Measurements from ENCODE around the gene ABCC1. TPM values are rescaled to one million over a fixed set of nuclear protein-coding genes. Genes with fewer than 3 reads are reported as not detected.
A peak's percentile ranks its signal among the peaks of the same experiment; 100 is the strongest.
"Not testable (repeated sequence)": the region's sequence is repeated elsewhere in the genome, so short reads cannot be mapped to it uniquely, and the experiment has no call there.

Gene ABCC1
- total RNA-seq, 2 experiments from 2014 or later = 46.0 to 46.9 TPM

DNA sequence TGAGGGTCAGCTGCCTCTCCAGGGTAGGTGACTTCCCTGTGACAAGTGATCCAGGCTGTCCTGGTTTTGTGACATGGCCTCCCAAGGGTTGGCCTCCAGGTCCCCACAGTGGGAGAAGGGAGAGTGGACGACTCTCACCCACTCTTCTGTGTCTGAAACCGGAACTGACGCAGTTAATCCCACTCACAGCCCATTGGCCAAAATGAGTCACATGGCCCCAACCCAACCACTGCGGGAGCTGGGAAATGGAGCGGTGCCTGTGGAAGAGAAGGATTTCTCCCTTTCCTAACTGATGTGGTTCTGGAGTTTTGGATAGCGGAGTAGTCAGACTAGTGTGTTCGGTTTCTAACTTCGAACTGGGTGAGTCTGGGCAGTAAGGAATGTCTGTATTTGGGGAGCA, 194.5 kb downstream of the ABCC1 start:
- DNase-seq (no peak), ATAC-seq (no peak)
- H3K9me3 Mint-ChIP-seq (ENCODE audit: insufficient read depth) = no peaks in the 10 kb centered on the region
- no peak overlapping the region for H3K4me3 Mint-ChIP-seq
- H3K4me1 Mint-ChIP-seq (ENCODE audit: low read depth) = peaks cover 9% of the 10 kb centered on the region
- H3K36me3 Mint-ChIP-seq (ENCODE audit: low read depth) = peaks cover 23% of the 10 kb centered on the region
- no peak overlapping the region for H3K27ac Mint-ChIP-seq
- H3K27me3 Mint-ChIP-seq (ENCODE audit: low read depth) = no peaks in the 10 kb centered on the region
- ChIA-PET CTCF (no interaction called here), POLR2A (no interaction called here)

GRCh38 chr16:16144416-16144815, 195.0 kb downstream of the ABCC1 start:
- CTCF ChIA-PET = no interaction called here
- Mint-ChIP-seq H3K4me1 (ENCODE audit: low read depth) (peaks cover 9% of the 10 kb centered on the region), H3K4me3 (no peak overlapping the region), H3K9me3 (ENCODE audit: insufficient read depth) (no peaks in the 10 kb centered on the region), H3K36me3 (ENCODE audit: low read depth) (peaks cover 22% of the 10 kb centered on the region), H3K27me3 (ENCODE audit: low read depth) (no peaks in the 10 kb centered on the region), H3K27ac (no peak overlapping the region)
- POLR2A ChIA-PET = no interaction called here
- DNase-seq (no peak), ATAC-seq (no peak)

- Mint-ChIP-seq H3K4me3 (no peak overlapping the region), H3K27me3 (ENCODE audit: low read depth) (no peaks in the 10 kb centered on the region), H3K9me3 (ENCODE audit: insufficient read depth) (no peaks in the 10 kb centered on the region), H3K4me1 (ENCODE audit: low read depth) (peaks cover 9% of the 10 kb centered on the region), H3K36me3 (ENCODE audit: low read depth) (peaks cover 15% of the 10 kb centered on the region), H3K27ac (no peak overlapping the region)
- DNase-seq = no peak
- CTCF ChIA-PET = no interaction called here
- POLR2A ChIA-PET = no interaction called here
- ATAC-seq = no peak
Observed at GRCh38 chr16:16145286-16145685, 195.9 kb downstream of the ABCC1 start.

DNA sequence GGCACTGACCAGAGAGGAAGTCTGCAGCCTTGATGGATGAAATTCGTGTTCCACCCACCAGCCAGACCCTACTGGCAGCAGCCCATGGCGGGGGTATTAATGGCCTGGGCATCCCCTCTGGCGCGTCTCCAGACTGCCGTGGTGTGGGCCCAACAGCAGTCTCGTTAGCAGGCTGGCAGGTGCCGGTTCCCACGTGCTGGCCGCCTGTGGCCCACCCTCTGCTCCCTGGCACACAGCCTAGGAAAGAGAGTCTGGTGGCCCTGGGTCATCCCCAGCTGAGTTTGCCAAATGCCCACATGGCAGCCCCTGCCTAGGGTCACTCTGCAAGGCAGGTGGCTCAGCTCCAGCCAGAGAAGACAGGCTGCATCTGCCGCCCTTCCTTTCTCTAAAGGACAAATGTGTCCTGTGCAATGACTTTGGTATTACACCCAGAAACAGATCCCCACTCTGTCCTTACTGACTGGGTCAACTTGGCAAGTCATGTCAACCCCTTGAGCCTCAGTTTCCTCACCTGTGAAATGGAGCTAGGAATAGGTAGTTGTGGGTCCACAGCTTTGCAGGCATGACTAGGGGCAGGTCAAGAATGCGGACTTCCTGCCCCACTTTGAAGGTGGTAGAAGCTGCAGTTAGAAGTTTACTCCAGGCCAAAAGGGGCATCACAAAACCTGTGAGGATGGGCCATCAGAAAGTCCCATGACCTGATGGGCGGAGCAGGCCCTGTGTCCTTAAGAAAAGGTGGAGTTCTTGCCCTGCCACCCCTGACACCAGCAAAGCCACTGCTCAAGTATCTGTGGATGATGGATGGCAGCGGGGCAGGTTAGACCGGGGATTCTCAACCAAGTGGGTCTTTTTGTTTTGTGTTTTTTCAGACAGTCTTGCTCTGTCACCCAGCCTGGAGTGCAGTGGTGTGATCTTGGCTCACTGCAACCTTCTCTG, 197.2 kb downstream of the ABCC1 start:
- H3K4me3 Mint-ChIP-seq = no peak overlapping the region
- ChIA-PET CTCF (no interaction called here), POLR2A (no interaction called here)
- no peak for DNase-seq
- ATAC-seq = no peak
- peaks cover 9% of the 10 kb centered on the region for H3K4me1 Mint-ChIP-seq (ENCODE audit: low read depth)
- H3K27me3 Mint-ChIP-seq (ENCODE audit: low read depth) = no peaks in the 10 kb centered on the region
- no peak overlapping the region for H3K27ac Mint-ChIP-seq
- H3K9me3 Mint-ChIP-seq (ENCODE audit: insufficient read depth) = no peaks in the 10 kb centered on the region
- peaks cover 4% of the 10 kb centered on the region for H3K36me3 Mint-ChIP-seq (ENCODE audit: low read depth)

DNA sequence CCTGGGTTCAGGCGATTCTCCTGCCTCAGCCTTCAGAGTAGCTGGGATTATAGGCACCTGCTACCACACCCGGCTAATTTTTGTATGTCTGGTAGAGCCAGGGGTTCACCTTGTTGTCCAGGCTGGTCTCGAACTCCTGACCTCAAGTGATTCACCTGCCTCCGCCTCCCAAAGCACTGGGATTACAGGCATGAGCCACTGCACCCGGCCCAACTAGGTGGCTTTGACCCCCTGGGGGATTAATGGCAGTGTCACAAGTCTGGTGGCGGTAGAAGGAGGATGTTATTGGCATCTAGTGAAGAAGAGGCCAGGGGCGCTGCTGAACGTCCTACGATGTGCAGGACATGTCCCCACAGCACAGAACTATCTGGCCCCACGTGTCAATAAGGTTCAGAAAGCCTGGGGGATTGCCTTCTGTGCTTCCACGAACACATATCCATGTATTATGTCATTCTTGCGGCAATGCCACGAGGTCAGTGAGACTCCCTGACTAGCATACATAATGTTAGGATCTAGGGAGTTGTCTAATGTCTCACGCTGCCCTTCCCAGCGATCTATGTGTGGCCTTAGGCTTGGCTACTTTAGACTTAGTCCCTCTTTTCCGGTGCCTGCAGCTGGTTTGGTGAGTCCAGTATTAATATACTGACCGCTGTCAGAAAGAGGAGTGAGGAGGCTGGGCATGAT, 198.0 kb downstream of the ABCC1 start:
- DNase-seq = no peak
- Mint-ChIP-seq H3K36me3 (ENCODE audit: low read depth) (peaks cover 4% of the 10 kb centered on the region), H3K27me3 (ENCODE audit: low read depth) (no peaks in the 10 kb centered on the region), H3K4me3 (no peak overlapping the region), H3K27ac (peak overlapping the region; percentile 20), H3K9me3 (ENCODE audit: insufficient read depth) (no peaks in the 10 kb centered on the region), H3K4me1 (ENCODE audit: low read depth) (peaks cover 6% of the 10 kb centered on the region)
- ChIA-PET CTCF (no interaction called here), POLR2A (no interaction called here)
- no peak for ATAC-seq

DNA sequence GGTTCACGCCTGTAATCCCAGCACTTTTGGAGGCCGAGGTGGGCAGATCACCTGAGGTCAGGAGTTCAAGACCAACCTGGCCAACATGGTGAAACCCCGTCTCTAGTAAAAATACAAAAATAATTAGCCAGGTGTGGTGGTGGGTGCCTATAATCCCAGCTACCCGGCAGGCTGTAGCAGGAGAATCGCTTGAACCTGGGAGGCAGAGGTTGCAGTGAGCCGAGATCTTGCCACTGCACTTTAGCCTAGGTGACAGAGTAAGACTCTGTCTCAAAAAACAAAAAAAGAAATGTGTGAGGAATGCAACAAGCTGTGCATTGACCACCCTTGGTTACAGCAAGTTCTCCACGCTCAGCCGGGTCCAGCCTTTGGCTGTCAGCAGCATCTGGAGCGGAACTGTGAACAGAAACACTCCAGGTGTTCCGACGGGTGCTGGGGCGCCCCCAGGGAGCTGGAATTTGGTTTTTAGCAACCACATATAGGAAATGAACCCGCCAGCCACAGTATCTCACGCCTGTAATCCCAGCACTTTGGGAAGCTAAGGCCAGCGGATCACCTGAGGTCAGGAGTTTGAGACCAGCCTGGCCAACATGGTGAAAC, 198.7 kb downstream of the ABCC1 start:
- H3K4me1 Mint-ChIP-seq (ENCODE audit: low read depth); CTCF ChIA-PET; H3K27ac Mint-ChIP-seq; H3K27me3 Mint-ChIP-seq (ENCODE audit: low read depth); H3K36me3 Mint-ChIP-seq (ENCODE audit: low read depth); H3K9me3 Mint-ChIP-seq (ENCODE audit: insufficient read depth); ATAC-seq; H3K4me3 Mint-ChIP-seq; DNase-seq: not testable (repeated sequence)
- POLR2A ChIA-PET = interaction anchor here (0.6 kb wide), 1 partner anchor 50 kb away, joined by 3 read pairs; no protein-coding TSS in a partner anchor

GRCh38 chr16:16148755-16149154, 199.3 kb downstream of the ABCC1 start:
- H3K36me3 Mint-ChIP-seq (ENCODE audit: low read depth) = no peaks in the 10 kb centered on the region
- H3K27ac Mint-ChIP-seq = no peak overlapping the region
- H3K4me1 Mint-ChIP-seq (ENCODE audit: low read depth) = no peaks in the 10 kb centered on the region
- ChIA-PET CTCF (no interaction called here), POLR2A (interaction anchor here (0.6 kb wide), 1 partner anchor 51 kb away, joined by 3 read pairs; no protein-coding TSS in a partner anchor)
- H3K4me3 Mint-ChIP-seq = no peak overlapping the region
- DNase-seq (no peak), ATAC-seq (no peak)
- no peaks in the 10 kb centered on the region for H3K9me3 Mint-ChIP-seq (ENCODE audit: insufficient read depth)
- no peaks in the 10 kb centered on the region for H3K27me3 Mint-ChIP-seq (ENCODE audit: low read depth)

GRCh38 chr16:16149710-16150116, 200.3 kb downstream of the ABCC1 start:
- ChIA-PET POLR2A (no interaction called here), CTCF (no interaction called here)
- Mint-ChIP-seq H3K9me3 (ENCODE audit: insufficient read depth) (no peaks in the 10 kb centered on the region), H3K36me3 (ENCODE audit: low read depth) (no peaks in the 10 kb centered on the region), H3K27ac (no peak overlapping the region), H3K4me3 (no peak overlapping the region), H3K27me3 (ENCODE audit: low read depth) (no peaks in the 10 kb centered on the region), H3K4me1 (ENCODE audit: low read depth) (no peaks in the 10 kb centered on the region)
- ATAC-seq (no peak), DNase-seq (no peak)

GRCh38 chr16:16150117-16150877, 200.9 kb downstream of the ABCC1 start:
- no peaks in the 10 kb centered on the region for H3K36me3 Mint-ChIP-seq (ENCODE audit: low read depth)
- no peak for DNase-seq
- H3K4me3 Mint-ChIP-seq = no peak overlapping the region
- no peaks in the 10 kb centered on the region for H3K4me1 Mint-ChIP-seq (ENCODE audit: low read depth)
- no peaks in the 10 kb centered on the region for H3K9me3 Mint-ChIP-seq (ENCODE audit: insufficient read depth)
- no peaks in the 10 kb centered on the region for H3K27me3 Mint-ChIP-seq (ENCODE audit: low read depth)
- no peak overlapping the region for H3K27ac Mint-ChIP-seq
- ChIA-PET POLR2A (no interaction called here), CTCF (no interaction called here)
- ATAC-seq = no peak

- H3K4me3 Mint-ChIP-seq = no peak overlapping the region
- no peak overlapping the region for H3K27ac Mint-ChIP-seq
- CTCF ChIA-PET = no interaction called here
- no peak for ATAC-seq
- no peaks in the 10 kb centered on the region for H3K27me3 Mint-ChIP-seq (ENCODE audit: low read depth)
- no peaks in the 10 kb centered on the region for H3K4me1 Mint-ChIP-seq (ENCODE audit: low read depth)
- no peaks in the 10 kb centered on the region for H3K36me3 Mint-ChIP-seq (ENCODE audit: low read depth)
- POLR2A ChIA-PET = no interaction called here
- H3K9me3 Mint-ChIP-seq (ENCODE audit: insufficient read depth) = no peaks in the 10 kb centered on the region
- DNase-seq = no peak
Observed at GRCh38 chr16:16150878-16151152, 201.4 kb downstream of the ABCC1 start.

DNA sequence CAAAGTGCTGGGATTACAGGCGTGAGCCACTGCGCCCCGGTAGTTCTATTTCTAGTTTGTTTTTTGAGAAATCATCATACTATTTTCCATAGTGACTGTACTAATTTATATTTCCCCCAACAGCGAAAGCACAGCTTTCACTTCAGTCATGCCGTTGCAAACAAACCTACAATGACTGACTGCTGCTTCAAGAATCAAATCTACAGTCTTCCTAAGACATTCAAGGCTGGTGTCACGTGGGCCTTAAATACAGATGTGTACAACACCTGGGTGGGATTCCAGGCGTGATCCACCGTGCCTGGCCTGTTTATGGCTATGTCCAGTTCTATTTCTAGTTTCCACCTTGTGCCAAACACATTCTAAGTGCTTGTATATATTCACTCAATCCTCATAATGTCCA, 201.9 kb downstream of the ABCC1 start:
- no peak for DNase-seq
- POLR2A ChIA-PET = no interaction called here

DNA sequence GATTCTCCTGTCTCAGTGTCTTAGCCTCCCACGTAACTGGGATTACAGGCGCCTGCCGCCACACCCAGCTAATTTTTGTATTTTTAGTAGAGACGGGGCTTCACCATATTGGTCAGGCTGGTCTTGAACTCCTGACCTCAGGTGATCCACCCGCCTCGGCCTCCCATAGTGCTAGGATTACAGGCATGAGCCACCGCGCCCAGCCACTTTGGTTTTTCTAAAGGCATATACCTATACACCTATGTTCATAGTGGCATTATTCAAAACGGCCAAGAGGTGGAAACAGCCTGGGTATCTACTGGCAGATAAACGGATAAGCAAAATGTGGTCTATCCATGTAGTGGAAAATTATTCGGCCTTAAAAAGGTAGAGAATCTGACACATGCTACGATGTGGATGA, 203.6 kb downstream of the ABCC1 start:
- H3K4me1 Mint-ChIP-seq (ENCODE audit: low read depth); ATAC-seq; CTCF ChIA-PET; H3K4me3 Mint-ChIP-seq; H3K9me3 Mint-ChIP-seq (ENCODE audit: insufficient read depth); H3K27ac Mint-ChIP-seq; H3K36me3 Mint-ChIP-seq (ENCODE audit: low read depth); POLR2A ChIA-PET; DNase-seq; H3K27me3 Mint-ChIP-seq (ENCODE audit: low read depth): not testable (repeated sequence)

More for the DNA sequence above, 201.9 kb downstream of the ABCC1 start:
- no peak overlapping the region for H3K27ac Mint-ChIP-seq
- no peaks in the 10 kb centered on the region for H3K36me3 Mint-ChIP-seq (ENCODE audit: low read depth)
- H3K9me3 Mint-ChIP-seq (ENCODE audit: insufficient read depth) = no peaks in the 10 kb centered on the region
- no peak for ATAC-seq
- CTCF ChIA-PET = no interaction called here
- no peak overlapping the region for H3K4me3 Mint-ChIP-seq
- no peaks in the 10 kb centered on the region for H3K4me1 Mint-ChIP-seq (ENCODE audit: low read depth)
- H3K27me3 Mint-ChIP-seq (ENCODE audit: low read depth) = no peaks in the 10 kb centered on the region
